BJ (cell line): Measurements from ENCODE around the gene RNF4. TPM values are rescaled to one million over a fixed set of nuclear protein-coding genes. Genes with fewer than 3 reads are reported as not detected.

Experiments
- CTCF ChIA-PET: fragments of 350-600 bp; formaldehyde crosslinking; extraction: SDS; loops from one replicate; lab custom pipeline; 2021; ENCODE audit warnings: antibody characterized with exemption, inconsistent platforms; lab: Yijun Ruan, JAX
- POLR2A ChIA-PET: fragments of 300-600 bp; sonication (Branson Sonifier 250); formaldehyde crosslinking; extraction: SDS; loops from one replicate; lab custom pipeline; 2021; ENCODE audit warnings: antibody characterized with exemption; lab: Charles Lee
- DNase-seq: peaks from one replicate; pipeline ENCODE4 v3.0.0-alpha.2; 2011; ENCODE audit warnings: low read depth
- H3K27me3 ChIP-seq: 2 replicates; pipeline ENCODE4 v1.6.0; 2011; ENCODE audit warnings: low read length; ENCODE audit not compliant: control insufficient read depth, insufficient read depth
- H3K36me3 ChIP-seq: 2 replicates; pipeline ENCODE4 v1.5.1; 2011; ENCODE audit warnings: low read length; ENCODE audit not compliant: control insufficient read depth, insufficient read depth
- H3K4me3 ChIP-seq: 2 replicates; pipeline ENCODE4 v1.5.1; 2011; ENCODE audit warnings: low read depth, mild to moderate bottlenecking, control low read depth, low read length
- CTCF ChIP-seq: IDR thresholded peaks from 2 replicates; pipeline ENCODE4 v1.5.1; 2011; ENCODE audit warnings: low read depth, mild to moderate bottlenecking, control low read depth, inconsistent platforms, low read length, moderate library complexity; ENCODE audit not compliant: insufficient read depth
- polyA plus RNA-seq: library from polyadenylated mRNA; depleted of rRNA; stranded (reverse); fragments of >200 nt; gene quantifications from 2 replicates; pipeline ENCODE4 v1.2.3, GENCODE V29; 2011

The RNF4 gene
- polyA plus RNA-seq, 1 experiment = 107 TPM

- ChIA-PET CTCF (interaction anchor here (0.9 to 1.0 kb wide), 2 partner anchors 12 to 204 kb away, joined by 3 to 4 read pairs; no protein-coding TSS in a partner anchor), POLR2A (no interaction called here)
- DNase-seq = no peak
- H3K27me3 ChIP-seq = peaks cover 19% of the 10 kb centered on the region
- TF ChIP-seq CTCF = no peak
- no peak overlapping the region for H3K4me3 ChIP-seq
- no peaks in the 10 kb centered on the region for H3K36me3 ChIP-seq
Observed at GRCh38 chr4:2424581-2424980, 44.3 kb upstream of the RNF4 start.

GRCh38 chr4:2425386-2426068 is 43.4 kb upstream of the RNF4 start:
- ChIA-PET POLR2A (no interaction called here), CTCF (no interaction called here)
- Histone ChIP-seq H3K4me3 (no peak overlapping the region), H3K27me3 (peaks cover 10% of the 10 kb centered on the region), H3K36me3 (no peaks in the 10 kb centered on the region)
- no peak for DNase-seq
- TF ChIP-seq CTCF = no peak

- H3K4me3 ChIP-seq = no peak overlapping the region
- no peak for TF ChIP-seq CTCF
- DNase-seq = no peak
Observed at GRCh38 chr4:2426069-2426397, 42.9 kb upstream of the RNF4 start.

GRCh38 chr4:2426711-2427275 is 42.1 kb upstream of the RNF4 start:
- ChIA-PET POLR2A (no interaction called here), CTCF (interaction anchor here (0.6 to 1.5 kb wide), 4 partner anchors 10 to 800 kb away, joined by 3 to 4 read pairs (median 3); no protein-coding TSS in a partner anchor)

More at GRCh38 chr4:2426069-2426397, 42.9 kb upstream of the RNF4 start:
- Histone ChIP-seq H3K36me3 (no peaks in the 10 kb centered on the region), H3K27me3 (peaks cover 6% of the 10 kb centered on the region)
- ChIA-PET CTCF (no interaction called here), POLR2A (no interaction called here)

More at GRCh38 chr4:2426711-2427275, 42.1 kb upstream of the RNF4 start:
- H3K36me3 ChIP-seq = no peaks in the 10 kb centered on the region
- H3K4me3 ChIP-seq = no peak overlapping the region
- peaks cover 6% of the 10 kb centered on the region for H3K27me3 ChIP-seq
- DNase-seq = no peak
- no peak for TF ChIP-seq CTCF
